Measurements from ENCODE around the gene OR6Y1. TPM values are rescaled to one million over a fixed set of nuclear protein-coding genes. Genes with fewer than 3 reads are reported as not detected.

OR6Y1 gene, protein sequence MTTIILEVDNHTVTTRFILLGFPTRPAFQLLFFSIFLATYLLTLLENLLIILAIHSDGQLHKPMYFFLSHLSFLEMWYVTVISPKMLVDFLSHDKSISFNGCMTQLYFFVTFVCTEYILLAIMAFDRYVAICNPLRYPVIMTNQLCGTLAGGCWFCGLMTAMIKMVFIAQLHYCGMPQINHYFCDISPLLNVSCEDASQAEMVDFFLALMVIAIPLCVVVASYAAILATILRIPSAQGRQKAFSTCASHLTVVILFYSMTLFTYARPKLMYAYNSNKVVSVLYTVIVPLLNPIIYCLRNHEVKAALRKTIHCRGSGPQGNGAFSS
- not detected for polyA plus RNA-seq (2013, experiment 1 of 2)
- polyA plus RNA-seq (2013, experiment 2 of 2): not detected

DNA sequence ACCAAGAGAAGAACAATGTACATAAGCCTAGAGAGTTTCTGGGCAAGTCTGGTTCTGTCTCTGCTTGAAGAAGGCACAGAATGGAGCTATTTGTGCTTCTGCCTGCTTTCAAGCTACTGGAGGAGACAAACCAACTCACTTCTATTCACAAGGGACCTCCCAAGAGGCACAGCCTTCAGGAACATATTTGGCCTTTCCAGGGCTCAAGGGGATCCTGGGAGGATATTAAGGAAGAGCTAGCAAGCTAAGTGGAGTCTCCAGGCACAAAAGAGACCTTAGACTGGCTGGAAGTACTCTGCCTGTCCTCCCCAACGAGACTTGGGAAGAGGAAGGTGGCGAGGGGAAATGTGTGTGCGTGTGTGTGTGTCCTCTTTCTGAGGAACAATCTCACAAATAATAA lies at the start of gene OR6Y1:
OR6Y1 (minus strand) TSS at position 54 of the 400 bp plus-strand sequence. CDS start 6,300 bp downstream, outside the sequence.
- Histone ChIP-seq H3K4ac (ENCODE audit: low read length) (no peak within 1 kb of the TSS), H3K14ac (ENCODE audit: low read length) (no peak within 1 kb of the TSS), H4K91ac (ENCODE audit: low read depth, low read length, poor library complexity) (no peak within 1 kb of the TSS), H3K9ac (ENCODE audit: low read depth, low read length, poor library complexity) (no peak within 1 kb of the TSS), H2BK5ac (ENCODE audit: low read length) (no peak within 1 kb of the TSS), H3K27me3 (ENCODE audit: control insufficient read depth in 3 of 3, insufficient read depth in 3 of 3, low read depth in 1 of 3, low read length in 3 of 3) (no peaks in the 10 kb centered on the region), H3K4me3 (ENCODE audit: low read length in 2 of 2) (no peak within 1 kb of the TSS), H2BK120ac (ENCODE audit: low read depth, low read length) (no peak within 1 kb of the TSS), H3K23ac (ENCODE audit: low read depth, low read length, poor library complexity) (no peak within 1 kb of the TSS), H2AFZ (ENCODE audit: low read length) (no peak within 1 kb of the TSS), H4K8ac (ENCODE audit: low read depth, low read length) (no peak within 1 kb of the TSS), H3K27ac (replicated peaks; ENCODE audit: low read length) (no peak within 1 kb of the TSS), H3K36me3 (replicated peaks in 1 of 2; ENCODE audit: control insufficient read depth in 2 of 2, insufficient read depth in 2 of 2, low read length in 2 of 2) (no peaks in the 10 kb centered on the region), H3K9me3 (replicated peaks in 1 of 2; ENCODE audit: control insufficient read depth in 2 of 2, insufficient read depth in 1 of 2, low read depth in 1 of 2, low read length in 2 of 2) (no peaks in the 10 kb centered on the region), H2BK15ac (ENCODE audit: low read length) (no peak within 1 kb of the TSS), H3K4me2 (ENCODE audit: insufficient read depth, low read length, poor library complexity, severe bottlenecking) (no peak within 1 kb of the TSS), H3K79me1 (ENCODE audit: low read depth, low read length) (no peaks in the 10 kb centered on the region), H2BK12ac (ENCODE audit: low read length) (no peak within 1 kb of the TSS), H3K4me1 (ENCODE audit: control insufficient read depth in 2 of 2, insufficient read depth in 1 of 2, low read depth in 1 of 2, low read length in 2 of 2) (no peaks in the 10 kb centered on the region), H2AK5ac (ENCODE audit: low read depth, low read length) (no peak within 1 kb of the TSS), H3K18ac (ENCODE audit: low read length) (no peak within 1 kb of the TSS)
- no CpG with 5 or more reads among the region's 3 CpGs for WGBS, 2 donors (ENCODE audit: extremely low coverage in 2 of 2, insufficient read length in 2 of 2, insufficient replicate concordance in 1 of 2)
- no peak for DNase-seq (ENCODE audit: low spot score)

DNA sequence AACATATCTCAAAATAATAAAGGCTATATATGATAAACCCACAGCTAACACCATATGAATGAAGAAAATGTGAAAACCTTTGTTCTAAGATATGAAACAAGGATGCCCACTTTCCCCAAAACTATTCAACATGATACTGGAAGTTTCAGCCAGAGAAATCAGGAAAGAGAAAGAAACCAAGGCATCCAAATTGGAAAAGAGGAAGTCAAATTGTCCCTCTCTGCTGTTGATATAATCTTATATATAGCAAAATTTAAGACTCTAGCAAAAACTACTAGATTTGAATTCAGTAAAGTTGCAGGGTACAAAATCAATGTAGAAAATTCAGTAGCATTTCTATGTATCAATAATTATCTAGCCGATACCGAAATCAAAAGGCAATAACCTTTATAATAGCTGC lies 46.5 kb upstream of the OR6Y1 start:
- H3K27me3 ChIP-seq (ENCODE audit: control insufficient read depth in 3 of 3, insufficient read depth in 3 of 3, low read depth in 1 of 3, low read length in 3 of 3): no peaks in the 10 kb centered on the region
- H3K14ac ChIP-seq (ENCODE audit: low read length): no peak overlapping the region

DNA sequence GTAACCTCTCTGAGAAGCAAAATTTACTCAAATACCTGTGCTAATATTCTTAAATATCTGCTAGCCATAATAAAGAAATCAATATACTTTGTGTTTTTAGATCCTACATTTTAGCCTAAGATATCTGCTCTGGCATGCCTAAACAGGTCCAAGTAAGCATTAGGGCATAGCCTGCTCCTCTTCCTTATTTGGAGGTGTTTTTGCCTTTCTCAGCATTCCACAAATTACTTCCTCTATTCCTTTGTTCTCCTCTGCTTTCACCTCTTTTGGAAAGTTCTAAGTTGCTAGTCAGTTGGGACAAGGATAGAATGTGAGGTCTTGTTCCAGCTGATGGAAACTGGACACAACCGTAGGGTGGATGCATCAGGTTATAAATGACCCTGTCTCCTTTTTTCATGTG lies 32.7 kb upstream of the OR6Y1 start:
- Histone ChIP-seq H3K18ac (ENCODE audit: low read length) (no peak overlapping the region), H2AFZ (ENCODE audit: low read length) (no peak overlapping the region), H3K4me1 (ENCODE audit: control insufficient read depth in 2 of 2, insufficient read depth in 1 of 2, low read depth in 1 of 2, low read length in 2 of 2) (no peaks in the 10 kb centered on the region), H3K9ac (ENCODE audit: low read depth, low read length, poor library complexity) (no peak overlapping the region), H4K8ac (ENCODE audit: low read depth, low read length) (no peak overlapping the region), H2AK5ac (ENCODE audit: low read depth, low read length) (no peak overlapping the region), H3K4ac (ENCODE audit: low read length) (no peak overlapping the region), H3K9me3 (replicated peaks in 1 of 2; ENCODE audit: control insufficient read depth in 2 of 2, insufficient read depth in 1 of 2, low read depth in 1 of 2, low read length in 2 of 2) (peaks cover 0 to 5% of the 10 kb centered on the region in 2 donors), H3K27ac (replicated peaks; ENCODE audit: low read length) (no peak overlapping the region), H3K14ac (ENCODE audit: low read length) (no peak overlapping the region), H3K36me3 (replicated peaks in 1 of 2; ENCODE audit: control insufficient read depth in 2 of 2, insufficient read depth in 2 of 2, low read length in 2 of 2) (no peaks in the 10 kb centered on the region), H2BK5ac (ENCODE audit: low read length) (no peak overlapping the region), H3K79me1 (ENCODE audit: low read depth, low read length) (no peaks in the 10 kb centered on the region), H3K27me3 (ENCODE audit: control insufficient read depth in 3 of 3, insufficient read depth in 3 of 3, low read depth in 1 of 3, low read length in 3 of 3) (no peaks in the 10 kb centered on the region), H3K23ac (ENCODE audit: low read depth, low read length, poor library complexity) (no peak overlapping the region), H2BK12ac (ENCODE audit: low read length) (no peak overlapping the region), H3K4me3 (ENCODE audit: low read length in 2 of 2) (no peak overlapping the region), H2BK120ac (ENCODE audit: low read depth, low read length) (no peak overlapping the region), H3K4me2 (ENCODE audit: insufficient read depth, low read length, poor library complexity, severe bottlenecking) (no peak overlapping the region), H4K91ac (ENCODE audit: low read depth, low read length, poor library complexity) (no peak overlapping the region), H2BK15ac (ENCODE audit: low read length) (no peak overlapping the region)
- DNase-seq (ENCODE audit: low spot score): no peak
- no CpG with 5 or more reads among the region's 1 CpG for WGBS, 2 donors (ENCODE audit: extremely low coverage in 2 of 2, insufficient read length in 2 of 2, insufficient replicate concordance in 1 of 2)

More for the DNA sequence above, 46.5 kb upstream of the OR6Y1 start:
- H4K8ac ChIP-seq (ENCODE audit: low read depth, low read length): no peak overlapping the region
- no peaks in the 10 kb centered on the region for H3K79me1 ChIP-seq (ENCODE audit: low read depth, low read length)
- H3K4me2 ChIP-seq (ENCODE audit: insufficient read depth, low read length, poor library complexity, severe bottlenecking): no peak overlapping the region
- no peak overlapping the region for H3K18ac ChIP-seq (ENCODE audit: low read length)
- no peak overlapping the region for H2AK5ac ChIP-seq (ENCODE audit: low read depth, low read length)
- H3K4me3 ChIP-seq (ENCODE audit: low read length in 2 of 2): no peak overlapping the region
- DNase-seq (ENCODE audit: low spot score): no peak
- H3K4me1 ChIP-seq (ENCODE audit: control insufficient read depth in 2 of 2, insufficient read depth in 1 of 2, low read depth in 1 of 2, low read length in 2 of 2): no peaks in the 10 kb centered on the region
- peaks cover 0 to 8% of the 10 kb centered on the region in 2 donors for H3K9me3 ChIP-seq (replicated peaks in 1 of 2; ENCODE audit: control insufficient read depth in 2 of 2, insufficient read depth in 1 of 2, low read depth in 1 of 2, low read length in 2 of 2)
- no peak overlapping the region for H2BK12ac ChIP-seq (ENCODE audit: low read length)
- H3K23ac ChIP-seq (ENCODE audit: low read depth, low read length, poor library complexity): no peak overlapping the region
- H3K4ac ChIP-seq (ENCODE audit: low read length): no peak overlapping the region
- no peak overlapping the region for H3K9ac ChIP-seq (ENCODE audit: low read depth, low read length, poor library complexity)
- no peak overlapping the region for H3K27ac ChIP-seq (replicated peaks; ENCODE audit: low read length)
- H2BK5ac ChIP-seq (ENCODE audit: low read length): no peak overlapping the region
- WGBS, 2 donors (ENCODE audit: extremely low coverage in 2 of 2, insufficient read length in 2 of 2, insufficient replicate concordance in 1 of 2): no CpG with 5 or more reads among the region's 2 CpGs
- no peak overlapping the region for H4K91ac ChIP-seq (ENCODE audit: low read depth, low read length, poor library complexity)
- no peaks in the 10 kb centered on the region for H3K36me3 ChIP-seq (replicated peaks in 1 of 2; ENCODE audit: control insufficient read depth in 2 of 2, insufficient read depth in 2 of 2, low read length in 2 of 2)
- no peak overlapping the region for H2BK15ac ChIP-seq (ENCODE audit: low read length)
- H2AFZ ChIP-seq (ENCODE audit: low read length): no peak overlapping the region
- H2BK120ac ChIP-seq (ENCODE audit: low read depth, low read length): no peak overlapping the region

DNA sequence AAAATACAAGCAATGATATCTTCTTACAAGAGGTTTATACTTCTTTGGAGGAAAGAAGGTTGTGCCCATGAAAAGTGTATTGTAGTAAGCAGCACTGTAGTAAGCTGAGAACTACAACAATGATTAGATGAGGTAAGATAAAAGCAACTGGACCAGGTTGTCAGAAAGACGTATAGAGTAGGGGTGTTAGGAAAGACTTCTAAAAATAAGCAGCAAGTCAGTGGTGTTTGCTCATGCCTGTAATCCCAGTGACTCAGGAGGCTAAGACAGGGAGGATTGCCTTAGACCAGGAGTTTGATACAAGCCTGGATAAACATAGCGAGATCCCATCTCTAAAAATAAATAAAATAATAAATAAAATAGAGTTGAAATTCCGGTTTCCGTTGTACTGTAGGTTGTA lies 29.8 kb upstream of the OR6Y1 start:
- Histone ChIP-seq H3K9ac (ENCODE audit: low read depth, low read length, poor library complexity) (no peak overlapping the region), H3K14ac (ENCODE audit: low read length) (no peak overlapping the region), H3K23ac (ENCODE audit: low read depth, low read length, poor library complexity) (no peak overlapping the region), H2BK5ac (ENCODE audit: low read length) (no peak overlapping the region), H3K27me3 (ENCODE audit: control insufficient read depth in 3 of 3, insufficient read depth in 3 of 3, low read depth in 1 of 3, low read length in 3 of 3) (no peaks in the 10 kb centered on the region), H3K4ac (ENCODE audit: low read length) (no peak overlapping the region), H3K4me2 (ENCODE audit: insufficient read depth, low read length, poor library complexity, severe bottlenecking) (no peak overlapping the region), H4K91ac (ENCODE audit: low read depth, low read length, poor library complexity) (no peak overlapping the region), H2BK15ac (ENCODE audit: low read length) (no peak overlapping the region), H3K18ac (ENCODE audit: low read length) (no peak overlapping the region), H4K8ac (ENCODE audit: low read depth, low read length) (no peak overlapping the region), H3K27ac (replicated peaks; ENCODE audit: low read length) (no peak overlapping the region), H2BK12ac (ENCODE audit: low read length) (no peak overlapping the region), H3K36me3 (replicated peaks in 1 of 2; ENCODE audit: control insufficient read depth in 2 of 2, insufficient read depth in 2 of 2, low read length in 2 of 2) (no peaks in the 10 kb centered on the region), H3K4me3 (ENCODE audit: low read length in 2 of 2) (no peak overlapping the region), H3K4me1 (ENCODE audit: control insufficient read depth in 2 of 2, insufficient read depth in 1 of 2, low read depth in 1 of 2, low read length in 2 of 2) (no peaks in the 10 kb centered on the region), H3K9me3 (replicated peaks in 1 of 2; ENCODE audit: control insufficient read depth in 2 of 2, insufficient read depth in 1 of 2, low read depth in 1 of 2, low read length in 2 of 2) (peaks cover 0 to 5% of the 10 kb centered on the region in 2 donors), H3K79me1 (ENCODE audit: low read depth, low read length) (no peaks in the 10 kb centered on the region), H2AFZ (ENCODE audit: low read length) (no peak overlapping the region), H2BK120ac (ENCODE audit: low read depth, low read length) (no peak overlapping the region), H2AK5ac (ENCODE audit: low read depth, low read length) (no peak overlapping the region)
- DNase-seq (ENCODE audit: low spot score): no peak
- no CpG with 5 or more reads among the region's 4 CpGs for WGBS, 2 donors (ENCODE audit: extremely low coverage in 2 of 2, insufficient read length in 2 of 2, insufficient replicate concordance in 1 of 2)
